Loucy (cell line): ENCODE data around the gene NOL4L.

Source experiments
- H2AFZ ChIP-seq: fragments of 200-600 bp; sonication (generic); 2 replicates; pipeline ENCODE4 v1.6.0; 2016; ENCODE audit warnings: antibody characterized with exemption, mild to moderate bottlenecking, low read length, moderate library complexity
- H3F3A ChIP-seq: fragments of 200-600 bp; 2 replicates; pipeline ENCODE4 v1.6.0; 2016; ENCODE audit warnings: antibody characterized with exemption, low read depth, mild to moderate bottlenecking
- H3K27me3 ChIP-seq: fragments of 200-600 bp; sonication (generic); 2 replicates; pipeline ENCODE4 v1.6.1; 2014; ENCODE audit warnings: low read length, mild to moderate bottlenecking; ENCODE audit not compliant: insufficient read depth, poor library complexity, severe bottlenecking
- H3K36me3 ChIP-seq: fragments of 200-600 bp; sonication (generic); 2 replicates; pipeline ENCODE4 v1.6.1; 2016; ENCODE audit warnings: low read length; ENCODE audit not compliant: insufficient read depth
- H3K4me1 ChIP-seq: fragments of 200-600 bp; sonication (generic); 2 replicates; pipeline ENCODE4 v1.5.1; 2014; ENCODE audit warnings: low read length, mild to moderate bottlenecking; ENCODE audit not compliant: insufficient read depth, poor library complexity, severe bottlenecking
- H3K4me2 ChIP-seq: fragments of 200-600 bp; sonication (generic); 2 replicates; pipeline ENCODE4 v1.6.0; 2014; ENCODE audit warnings: antibody characterized with exemption, low read length, low read depth, mild to moderate bottlenecking; ENCODE audit not compliant: poor library complexity, severe bottlenecking
- H3K4me3 ChIP-seq: fragments of 200-600 bp; sonication (generic); 2 replicates; pipeline ENCODE4 v1.5.1; 2014; ENCODE audit warnings: low read length, mild to moderate bottlenecking, mixed read lengths; ENCODE audit not compliant: poor library complexity, severe bottlenecking
- H3K79me2 ChIP-seq: fragments of 200-600 bp; sonication (generic); 2 replicates; pipeline ENCODE4 v1.6.1; 2014; ENCODE audit warnings: low read length; ENCODE audit not compliant: insufficient read depth
- H3K9ac ChIP-seq: fragments of 200-600 bp; sonication (generic); 2 replicates; pipeline ENCODE4 v1.6.0; 2014; ENCODE audit warnings: mild to moderate bottlenecking, low read depth, low read length, moderate library complexity; ENCODE audit not compliant: poor library complexity, severe bottlenecking
- H3K9me2 ChIP-seq: fragments of 200-600 bp; sonication (generic); replicated peaks from 2 replicates; pipeline ENCODE4 v1.6.1; 2016; ENCODE audit warnings: low read depth, low read length, mixed read lengths
- H3K9me3 ChIP-seq: fragments of 200-600 bp; sonication (generic); 2 replicates; pipeline ENCODE4 v1.6.1; 2014; ENCODE audit warnings: mild to moderate bottlenecking, antibody characterized with exemption, low read length, low read depth; ENCODE audit not compliant: insufficient read depth
- H4K20me1 ChIP-seq: fragments of 200-600 bp; sonication (generic); 2 replicates; pipeline ENCODE4 v1.6.0; 2014; ENCODE audit warnings: antibody characterized with exemption, low read length, mild to moderate bottlenecking; ENCODE audit not compliant: insufficient read depth, poor library complexity, severe bottlenecking
- CTCF ChIP-seq: fragments of 200-600 bp; sonication (generic); conservative IDR thresholded peaks from 2 replicates; pipeline ENCODE4 v1.5.1; 2014; ENCODE audit warnings: mild to moderate bottlenecking, antibody characterized with exemption, low read length
- EZH2phosphoT487 ChIP-seq: fragments of 200-600 bp; IDR thresholded peaks from 2 replicates; pipeline ENCODE4 v1.6.1; 2018; ENCODE audit warnings: antibody characterized with exemption, mild to moderate bottlenecking, moderate library complexity, borderline replicate concordance

The NOL4L gene

DNA sequence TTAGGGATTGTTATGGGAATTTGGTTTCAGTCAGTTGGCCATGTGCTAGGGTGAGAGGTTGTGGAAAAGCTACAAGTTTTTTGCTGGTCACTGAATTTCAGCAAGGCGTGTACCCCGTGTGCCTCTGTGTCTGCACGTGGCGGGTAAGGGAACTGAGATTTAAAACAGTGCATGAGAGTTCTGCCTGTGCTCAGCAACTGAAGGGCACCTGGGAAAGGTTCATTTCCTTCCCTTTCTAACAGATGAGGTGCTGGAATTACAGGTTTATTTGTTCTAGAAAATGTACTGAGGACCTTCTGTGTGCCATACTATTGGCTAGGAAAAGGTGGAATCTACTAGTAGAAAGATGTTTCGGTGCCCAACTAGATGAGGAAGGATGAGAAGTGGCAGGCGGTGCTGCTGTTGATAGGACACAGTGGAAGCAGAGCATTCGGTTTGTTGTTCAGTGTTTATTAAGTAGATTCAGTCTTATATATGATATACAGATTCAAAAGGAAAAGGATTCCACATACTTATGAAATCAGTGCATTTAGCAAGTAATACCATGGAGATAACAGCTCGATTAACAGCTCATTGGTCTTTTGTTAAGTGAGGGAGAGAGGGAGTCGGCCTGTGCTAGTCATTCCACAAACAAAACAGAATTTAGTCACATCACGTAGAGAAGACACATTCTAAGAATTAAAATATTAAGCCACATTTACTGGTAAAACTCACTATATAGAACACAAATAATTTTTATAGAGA, 142.3 kb downstream of the NOL4L start:
- peaks cover 74% of the 10 kb centered on the region; the same call in 1 of the 2 replicates for H3K36me3 ChIP-seq
- peaks cover 9% of the 10 kb centered on the region for H3K4me1 ChIP-seq

GRCh38 chr20:32441638-32442037, 143.5 kb downstream of the NOL4L start:
- no peaks in the 10 kb centered on the region for H3K9me3 ChIP-seq
- H3K79me2 ChIP-seq = no peaks in the 10 kb centered on the region
- no peaks in the 10 kb centered on the region for H4K20me1 ChIP-seq
- H3K36me3 ChIP-seq = peaks cover 74% of the 10 kb centered on the region; the same call in 1 of the 2 replicates
- H3F3A ChIP-seq = 0 out of 2 replicates have a peak, but pooled peaks cover 17% of the 10 kb centered on the region
- H3K4me3 ChIP-seq = no peak overlapping the region
- H3K4me2 ChIP-seq = no peak overlapping the region
- H3K4me1 ChIP-seq = peaks cover 9% of the 10 kb centered on the region
- no peak for TF ChIP-seq CTCF
- TF ChIP-seq EZH2phosphoT487 = no peak
- H2AFZ ChIP-seq = no peak overlapping the region
- H3K9me2 ChIP-seq = no peaks in the 10 kb centered on the region
- no peaks in the 10 kb centered on the region for H3K27me3 ChIP-seq
- H3K9ac ChIP-seq = no peak overlapping the region

More for the DNA sequence above, 142.3 kb downstream of the NOL4L start:
- H3K79me2 ChIP-seq = no peaks in the 10 kb centered on the region
- H3K4me3 ChIP-seq = no peak overlapping the region
- no peaks in the 10 kb centered on the region for H3K9me3 ChIP-seq
- no peak overlapping the region for H2AFZ ChIP-seq
- H3K4me2 ChIP-seq = no peak overlapping the region
- H3K9me2 ChIP-seq = no peaks in the 10 kb centered on the region
- H4K20me1 ChIP-seq = no peaks in the 10 kb centered on the region
- no peak overlapping the region for H3K9ac ChIP-seq
- 0 out of 2 replicates have a peak, but pooled peaks cover 17% of the 10 kb centered on the region for H3F3A ChIP-seq
- no peaks in the 10 kb centered on the region for H3K27me3 ChIP-seq
- TF ChIP-seq CTCF = no peak

GRCh38 chr20:32440758-32441078, 144.4 kb downstream of the NOL4L start:
- Histone ChIP-seq H2AFZ (no peak overlapping the region), H3K9ac (no peak overlapping the region), H3F3A (0 out of 2 replicates have a peak, but pooled peaks cover 17% of the 10 kb centered on the region), H3K9me2 (no peaks in the 10 kb centered on the region), H3K36me3 (peaks cover 74% of the 10 kb centered on the region; the same call in 1 of the 2 replicates), H3K9me3 (no peaks in the 10 kb centered on the region), H4K20me1 (no peaks in the 10 kb centered on the region), H3K4me1 (peaks cover 9% of the 10 kb centered on the region), H3K79me2 (no peaks in the 10 kb centered on the region), H3K4me3 (no peak overlapping the region), H3K4me2 (no peak overlapping the region), H3K27me3 (no peaks in the 10 kb centered on the region)
- no peak for TF ChIP-seq EZH2phosphoT487
- no peak for TF ChIP-seq CTCF
